GM21576 (cell line): Measurements from ENCODE around the gene NRXN3.

Experiments
- ATAC-seq: cut with Tn5 transposase; IDR thresholded peaks from one replicate; pipeline ENCODE4 v1.9.1; 2021; ENCODE audit warnings: mild to moderate bottlenecking, moderate library complexity; ENCODE audit not compliant: unreplicated experiment

The NRXN3 gene

DNA sequence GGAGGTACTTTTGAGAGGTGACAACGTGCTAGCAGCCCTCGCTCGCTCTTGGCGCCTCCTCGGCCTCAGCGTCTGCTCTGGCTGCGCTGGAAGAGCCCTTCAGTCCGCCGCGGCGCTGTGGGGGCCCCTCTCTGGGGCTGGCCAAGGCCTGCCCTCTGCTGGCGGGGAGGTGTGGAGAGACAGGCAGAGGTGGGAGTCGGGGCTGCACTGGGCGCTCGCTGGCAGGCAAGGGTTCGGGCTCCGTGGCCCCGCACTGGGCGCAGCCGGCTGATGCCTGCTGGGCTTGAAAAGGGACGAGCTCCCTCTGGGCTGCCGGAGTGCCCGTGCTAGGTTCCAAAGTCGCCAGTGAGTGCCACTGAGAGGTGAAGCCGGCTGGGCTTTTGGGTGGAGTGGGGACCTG, 1461.1 kb downstream of the NRXN3 start:
- ATAC-seq: no peak

DNA sequence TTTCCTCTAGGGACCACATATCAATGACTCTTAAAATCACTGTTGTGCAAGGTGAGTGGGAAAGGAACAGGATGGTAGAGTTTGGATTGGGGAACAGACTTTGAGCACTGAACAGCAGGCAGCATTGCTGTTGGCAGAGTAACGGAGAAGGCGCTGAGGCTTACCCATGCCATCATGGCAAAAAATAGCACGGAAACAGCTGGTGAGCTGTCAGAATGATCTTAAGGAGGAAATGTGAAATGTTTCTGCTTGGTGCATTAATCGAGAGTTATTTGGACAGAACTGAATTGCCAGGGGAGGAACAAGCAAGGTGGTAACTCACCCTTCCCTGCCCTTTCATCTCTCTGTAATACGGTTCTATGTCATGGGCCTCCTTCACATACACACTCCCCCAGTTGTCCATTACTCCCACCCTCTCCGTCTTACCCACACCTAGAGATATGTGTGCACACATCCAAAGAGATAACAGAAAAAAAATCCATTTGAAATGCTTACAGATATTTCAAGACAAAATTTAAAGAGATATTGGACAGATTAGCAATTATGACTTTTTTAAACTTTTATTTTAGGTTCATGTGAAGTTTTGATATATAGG, 1468.6 kb downstream of the NRXN3 start:
- ATAC-seq: no peak

DNA sequence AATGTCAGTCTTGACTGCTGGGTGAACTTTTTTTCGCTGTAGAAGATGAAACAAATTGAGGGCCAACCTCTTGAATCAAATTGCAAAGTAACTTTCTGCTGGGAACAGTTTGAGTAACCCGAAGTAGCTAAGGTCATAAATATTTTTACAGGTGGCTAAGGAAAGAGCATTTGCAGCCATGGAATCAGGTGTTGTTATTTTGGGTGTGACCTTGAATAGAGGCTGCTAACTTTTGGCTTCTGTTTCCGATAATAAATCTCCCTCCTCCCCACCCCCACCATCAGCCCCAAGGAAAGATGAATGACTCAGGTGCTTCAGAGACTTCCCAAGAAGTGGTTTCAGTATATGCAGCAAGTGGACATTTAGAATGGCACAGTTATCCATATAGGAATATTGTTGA, 1469.4 kb downstream of the NRXN3 start:
- ATAC-seq: no peak

DNA sequence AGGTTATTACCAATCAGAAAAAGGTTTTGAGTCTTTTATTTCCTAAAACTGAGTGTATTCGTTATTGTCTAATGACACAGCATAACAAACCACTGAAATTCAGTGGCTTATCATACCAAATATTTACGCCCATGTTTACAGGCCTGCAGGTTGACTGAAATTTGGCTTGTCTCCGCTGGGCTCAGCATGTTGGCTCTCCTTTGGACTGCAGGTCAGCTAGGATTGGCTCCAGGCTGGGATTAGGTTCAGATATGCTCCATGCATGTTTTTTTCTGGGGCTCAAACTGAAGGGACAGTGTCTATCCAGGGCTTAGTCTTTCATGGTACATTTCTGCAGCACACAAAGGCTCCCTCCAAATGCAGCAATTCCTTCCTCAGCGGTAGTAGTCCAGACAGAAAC, 1471.2 kb downstream of the NRXN3 start:
- ATAC-seq: no peak

DNA sequence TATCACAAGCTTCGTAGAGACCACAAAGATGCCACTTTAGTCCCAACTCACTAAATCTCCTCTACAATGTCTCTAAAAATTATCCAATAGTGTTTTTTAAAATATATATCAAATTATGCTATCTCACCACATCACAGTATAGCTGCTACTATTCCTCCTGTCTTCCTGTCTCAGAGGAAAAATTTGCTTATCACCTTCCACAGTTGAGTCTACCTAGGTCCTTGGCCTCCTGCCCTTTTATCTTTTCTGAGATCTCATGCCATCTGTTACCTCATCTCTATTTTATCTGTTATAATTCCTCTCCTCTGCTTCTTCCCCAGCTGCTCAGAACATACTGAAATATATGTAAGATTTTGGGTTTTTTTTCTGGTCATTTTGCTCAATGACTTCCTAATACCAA, 1473.0 kb downstream of the NRXN3 start:
- no peak for ATAC-seq

DNA sequence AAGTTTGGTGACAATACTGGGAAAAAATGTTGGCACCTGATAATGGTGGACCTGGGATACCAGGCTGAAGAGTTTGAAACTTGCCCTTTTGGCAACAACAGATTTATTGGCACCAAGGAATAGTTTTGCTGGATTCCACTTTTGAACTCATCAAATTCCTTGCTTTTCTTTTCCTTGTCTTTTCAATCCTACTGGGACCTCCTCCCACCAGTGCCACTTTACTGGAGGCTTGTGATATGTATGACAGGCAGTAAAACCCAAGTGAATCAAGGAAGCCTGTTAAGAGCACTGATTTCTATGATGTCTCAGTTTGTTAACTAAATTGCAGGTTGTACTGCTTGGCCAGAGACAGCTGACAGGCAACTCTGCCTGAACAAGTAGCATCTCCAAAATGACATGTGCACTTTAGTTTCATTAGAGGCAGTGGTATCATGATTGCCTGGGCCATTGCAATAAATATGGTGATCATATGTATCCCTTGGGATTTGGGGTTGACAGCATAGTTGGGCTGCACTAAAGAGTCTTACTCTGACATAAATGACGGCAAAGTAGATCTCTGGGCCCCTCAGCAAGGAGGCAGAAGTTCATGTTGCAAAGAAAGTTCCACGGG, 1475.7 kb downstream of the NRXN3 start:
- ATAC-seq: no peak

DNA sequence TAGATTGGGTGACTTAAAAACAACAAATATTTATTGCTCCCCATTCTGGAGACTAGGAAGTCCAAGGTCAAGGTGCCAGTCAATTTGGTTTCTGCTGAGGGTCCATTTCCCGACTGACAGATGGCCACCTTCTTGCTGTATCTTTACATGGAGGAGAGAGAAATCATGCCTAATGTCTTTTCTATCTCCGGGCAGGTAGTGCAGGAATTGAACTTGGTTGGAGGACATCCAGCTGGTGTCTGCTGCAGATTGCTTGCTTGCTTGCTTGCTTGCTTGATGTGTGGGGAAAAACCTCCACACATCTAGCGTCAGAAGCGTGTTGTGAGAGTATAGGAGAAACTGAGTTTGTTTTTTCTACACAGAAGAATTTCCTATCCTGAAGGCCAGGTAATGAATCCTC, 1479.7 kb downstream of the NRXN3 start:
- ATAC-seq: no peak

DNA sequence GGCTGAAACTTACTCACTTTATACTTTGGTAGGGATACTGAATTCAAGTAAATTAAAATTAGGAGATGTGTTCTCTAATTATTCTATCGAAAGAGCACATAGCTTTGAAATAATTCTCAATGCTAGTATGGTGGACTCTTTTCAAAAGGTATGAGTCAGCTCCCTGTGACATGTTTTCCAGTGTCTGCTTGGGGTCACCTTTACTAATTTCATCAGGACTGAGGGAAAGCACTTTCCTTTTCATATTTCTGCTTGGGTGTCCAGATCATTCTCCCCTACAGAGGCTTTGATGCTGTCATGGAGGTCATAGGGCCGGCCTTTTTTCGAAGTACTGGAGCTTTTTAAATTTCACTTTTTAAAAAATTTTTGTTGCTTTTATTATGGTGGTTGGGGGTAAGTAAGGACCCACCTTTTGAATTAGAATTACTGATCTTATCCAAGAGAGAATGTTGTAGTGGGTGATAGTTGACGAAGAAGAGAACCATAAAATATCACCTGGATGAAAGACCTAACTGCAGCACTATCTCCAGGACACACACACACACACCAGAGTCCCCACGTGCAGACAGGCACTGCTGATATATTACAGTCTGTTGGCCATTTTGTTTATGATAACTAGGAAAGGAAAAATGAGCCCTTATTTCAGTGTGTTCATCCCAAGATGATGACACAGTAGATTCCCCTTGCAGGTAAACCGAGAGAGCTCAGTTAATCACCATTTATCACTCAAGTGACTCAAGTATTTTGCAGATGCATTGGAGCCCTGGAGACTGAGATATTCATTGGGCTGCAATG, 1482.5 kb downstream of the NRXN3 start:
- no peak for ATAC-seq

DNA sequence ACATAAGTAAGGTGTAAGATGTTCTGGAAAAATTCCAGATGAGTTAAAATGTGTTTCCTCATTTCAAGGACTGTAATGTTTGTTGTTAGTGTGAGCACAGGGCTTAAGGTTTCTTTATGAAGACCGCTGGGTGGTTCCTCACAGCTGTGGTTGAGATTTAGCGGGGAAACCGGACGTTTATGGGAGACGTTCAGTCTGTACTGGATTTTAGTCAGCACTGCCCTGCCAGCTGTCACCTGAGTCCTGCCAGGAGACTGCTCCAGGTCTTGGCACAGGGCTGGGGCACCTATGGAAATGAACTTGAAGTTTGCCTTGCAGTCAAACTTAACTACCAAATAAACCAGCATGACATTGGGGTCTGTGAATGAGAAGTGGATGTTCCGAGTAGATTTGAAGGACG, 1485.9 kb downstream of the NRXN3 start:
- no peak for ATAC-seq

DNA sequence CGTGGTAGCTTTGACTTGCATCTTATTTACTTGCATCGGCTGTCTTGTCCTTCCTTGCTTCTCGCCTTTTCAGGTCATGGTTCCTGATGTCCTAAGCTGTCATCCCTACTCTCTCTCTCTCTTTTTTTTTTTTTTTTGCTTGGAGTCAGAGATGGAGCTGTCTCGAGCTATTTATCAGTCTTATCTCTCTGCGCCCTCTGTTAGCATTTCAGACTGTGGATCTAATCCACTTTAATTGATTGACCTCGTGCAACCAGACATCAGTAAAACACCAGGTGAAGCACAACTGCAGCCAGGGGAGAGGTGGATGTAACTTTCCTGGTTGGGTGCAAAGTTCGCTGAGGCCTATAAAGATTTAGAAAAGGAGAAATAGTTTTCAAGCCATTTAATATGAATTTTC, 1486.3 kb downstream of the NRXN3 start:
- ATAC-seq: no peak

DNA sequence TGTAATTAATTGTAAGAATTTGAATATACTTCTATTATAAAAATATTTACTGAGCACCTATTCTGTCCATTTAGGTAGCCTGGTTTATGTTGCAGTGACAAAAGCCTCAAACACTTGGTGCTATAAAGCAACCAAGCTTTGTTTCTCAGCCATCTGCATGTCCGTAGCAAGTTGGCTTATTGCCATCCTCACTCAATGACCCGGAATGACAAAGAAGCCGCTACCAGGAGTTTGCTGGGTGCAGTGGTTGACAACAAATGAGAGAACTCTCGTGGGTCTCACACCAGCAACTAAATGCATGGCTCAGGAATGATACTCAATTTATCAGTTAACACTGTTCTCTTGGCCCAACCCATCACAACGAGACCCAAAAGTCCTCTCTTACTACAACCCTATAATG, 1488.0 kb downstream of the NRXN3 start:
- no peak for ATAC-seq

DNA sequence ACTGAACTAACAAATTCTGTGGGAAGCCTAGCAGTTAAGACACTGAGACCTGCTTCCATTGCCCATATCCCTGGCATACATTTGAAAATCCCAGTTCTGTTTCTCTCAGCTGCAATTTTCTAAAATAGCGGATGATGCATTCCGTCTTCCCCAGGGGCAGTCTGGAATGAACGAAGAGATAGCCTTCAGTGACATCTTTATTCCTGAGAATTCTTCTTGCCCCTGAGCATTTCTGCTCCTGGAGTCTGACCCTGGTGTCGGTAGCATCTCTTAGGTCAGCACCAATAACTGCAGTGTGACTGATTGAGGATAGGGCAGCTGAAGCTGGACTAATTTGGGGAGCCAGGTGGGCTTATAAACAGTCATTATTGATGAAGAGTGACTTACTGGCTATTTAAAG, 1488.6 kb downstream of the NRXN3 start:
- no peak for ATAC-seq

DNA sequence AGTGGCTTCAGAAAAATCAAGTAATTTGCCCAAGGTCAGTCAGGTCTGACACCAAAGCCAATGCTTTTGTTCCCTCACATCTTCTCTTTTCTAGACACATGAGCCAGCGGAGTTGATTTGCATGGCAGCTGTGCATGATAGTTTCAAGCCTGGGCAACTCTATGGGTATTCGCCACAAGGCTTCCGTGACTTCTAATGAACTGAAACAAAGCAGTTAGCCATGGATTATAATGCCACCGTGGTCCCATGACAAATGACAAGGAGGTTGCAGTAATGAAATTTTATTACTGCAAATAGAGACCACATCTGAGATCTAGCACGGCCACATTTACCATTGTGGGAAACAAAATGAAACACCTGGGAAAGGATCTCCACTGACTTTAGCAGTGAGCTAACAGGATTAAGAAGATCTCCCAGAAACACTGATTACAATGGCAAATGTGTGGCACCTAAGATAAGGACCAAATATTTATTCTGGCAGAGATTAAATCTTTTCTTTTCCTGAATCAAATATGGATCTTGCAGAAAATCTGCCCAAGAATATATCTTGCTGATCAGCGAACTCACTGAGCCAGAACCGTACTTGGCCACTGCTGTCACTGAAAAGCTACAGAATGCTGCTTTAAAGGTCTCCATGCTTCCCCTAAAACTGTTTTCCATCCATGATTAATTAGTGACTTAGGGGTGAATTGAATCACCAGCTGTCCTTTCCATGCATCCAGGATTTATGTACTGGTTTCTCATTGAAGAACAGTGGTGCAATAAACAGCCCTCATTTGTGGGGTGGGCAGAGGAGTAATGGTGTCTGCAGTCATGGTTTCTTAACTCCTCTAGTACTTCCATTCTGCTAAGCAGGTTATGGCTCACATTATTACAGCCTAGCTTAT, 1490.1 kb downstream of the NRXN3 start:
- no peak for ATAC-seq

DNA sequence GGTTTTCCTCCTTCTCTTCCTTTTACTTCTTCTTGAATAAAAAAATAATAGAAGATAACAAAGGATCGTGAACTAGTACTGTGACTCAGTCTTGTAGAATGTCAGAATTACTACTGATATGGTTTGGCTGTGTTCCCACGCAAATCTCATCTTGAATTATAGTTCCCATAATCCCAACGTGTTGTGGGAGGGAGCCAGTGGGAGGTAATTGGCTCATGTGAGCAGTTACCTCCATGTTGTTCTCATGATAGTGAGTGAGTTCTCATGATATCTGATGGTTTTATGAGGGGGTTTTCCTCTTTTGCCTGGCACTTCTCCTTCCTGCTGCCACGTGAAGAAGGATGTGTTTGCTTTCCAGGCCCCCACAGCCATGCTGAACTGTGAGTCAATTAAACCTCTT, 1491.6 kb downstream of the NRXN3 start:
- ATAC-seq: no peak

DNA sequence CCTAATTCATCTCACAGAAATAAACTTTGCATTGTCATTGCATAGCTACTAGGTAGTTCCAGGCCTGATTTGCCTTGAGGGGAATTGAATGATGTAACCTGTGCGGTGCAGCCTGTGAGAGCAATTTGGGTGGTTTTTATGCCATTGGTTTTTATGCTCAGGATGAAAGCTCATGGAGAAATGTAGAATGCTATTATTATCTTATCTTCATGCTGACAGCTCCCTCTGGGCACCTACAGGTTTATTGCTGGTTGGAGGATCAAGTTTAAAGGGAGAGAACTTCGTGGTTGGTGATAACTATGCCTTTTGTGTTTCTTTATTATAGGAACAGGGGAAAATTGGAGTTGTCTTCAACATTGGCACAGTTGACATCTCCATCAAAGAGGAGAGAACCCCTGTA, 1493.3 kb downstream of the NRXN3 start:
- no peak for ATAC-seq

DNA sequence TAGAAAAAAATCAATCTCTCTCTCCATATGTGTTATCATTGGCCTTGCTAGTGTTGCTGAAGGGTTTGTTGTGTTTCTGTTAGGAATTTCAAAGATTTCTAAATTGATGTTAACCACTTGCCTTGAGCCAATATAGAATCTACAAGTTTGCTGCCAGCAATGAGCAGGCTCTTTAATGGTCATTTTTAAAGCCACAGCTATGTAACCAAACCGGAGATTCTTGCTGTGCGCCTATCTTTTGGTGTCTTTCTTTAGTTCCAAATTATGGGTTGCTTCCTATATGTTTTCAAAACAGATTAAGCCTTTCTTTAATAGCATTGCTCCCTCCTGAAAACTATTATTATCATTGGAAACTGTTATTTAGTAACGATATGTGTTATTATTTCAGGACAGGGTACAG, 1495.4 kb downstream of the NRXN3 start:
- ATAC-seq: no peak

DNA sequence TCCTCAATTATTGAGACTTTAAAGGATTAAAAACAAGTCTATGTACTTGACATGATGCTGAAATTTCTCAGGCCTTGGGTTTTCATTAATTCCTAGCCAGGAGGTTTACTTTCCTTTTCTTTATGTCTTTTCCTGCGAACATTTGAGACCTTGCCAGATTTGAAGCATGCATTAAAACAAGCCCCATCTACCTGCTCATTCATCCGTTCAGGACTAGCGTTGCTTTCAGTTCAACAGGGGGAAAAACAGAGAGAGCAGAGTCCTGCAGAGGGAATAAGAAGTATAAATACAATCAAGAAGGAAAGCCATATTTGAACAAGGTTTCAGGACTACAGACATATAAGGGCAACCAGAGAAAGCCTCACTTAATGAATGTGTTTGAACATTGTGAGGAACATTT, 1498.8 kb downstream of the NRXN3 start:
- no peak for ATAC-seq

DNA sequence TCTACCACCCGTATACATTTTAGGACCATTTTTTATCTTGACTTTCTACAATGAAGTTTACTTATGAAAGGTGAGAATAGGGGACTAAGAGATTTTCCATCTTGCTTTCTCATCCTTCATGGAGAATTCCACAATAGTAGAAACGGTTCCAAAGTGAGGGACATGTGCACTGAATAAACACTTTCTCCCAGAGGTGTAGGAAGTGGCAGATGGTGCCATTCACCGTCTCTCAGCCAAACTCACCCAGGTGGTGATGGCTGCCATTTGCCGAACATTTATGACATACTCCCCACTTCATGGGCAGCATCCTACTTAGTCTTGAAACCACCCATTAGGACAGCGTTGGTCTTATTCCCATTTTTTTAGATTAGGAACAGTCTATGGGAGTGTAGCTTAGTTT, 1500.6 kb downstream of the NRXN3 start:
- ATAC-seq: no peak

DNA sequence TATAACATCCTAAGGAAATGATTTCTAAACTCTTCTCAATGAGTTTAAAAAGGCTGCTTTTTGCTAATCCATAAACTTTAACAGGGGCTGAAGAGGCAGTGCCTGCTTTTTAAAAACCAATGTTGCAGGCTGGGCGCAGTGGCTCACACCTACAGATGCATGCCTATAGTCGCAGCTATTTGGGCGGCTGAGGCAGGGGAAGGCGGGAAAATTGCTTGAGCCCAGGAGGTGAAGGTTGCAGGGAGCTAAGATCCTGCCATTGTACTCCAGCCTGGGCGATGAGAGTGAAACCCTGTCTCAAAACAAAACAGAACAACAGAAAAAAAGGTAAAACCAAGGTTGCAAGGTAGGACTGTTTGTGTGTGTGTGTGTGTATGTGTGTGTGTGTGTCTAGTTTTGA, 1509.9 kb downstream of the NRXN3 start:
- ATAC-seq: no peak

DNA sequence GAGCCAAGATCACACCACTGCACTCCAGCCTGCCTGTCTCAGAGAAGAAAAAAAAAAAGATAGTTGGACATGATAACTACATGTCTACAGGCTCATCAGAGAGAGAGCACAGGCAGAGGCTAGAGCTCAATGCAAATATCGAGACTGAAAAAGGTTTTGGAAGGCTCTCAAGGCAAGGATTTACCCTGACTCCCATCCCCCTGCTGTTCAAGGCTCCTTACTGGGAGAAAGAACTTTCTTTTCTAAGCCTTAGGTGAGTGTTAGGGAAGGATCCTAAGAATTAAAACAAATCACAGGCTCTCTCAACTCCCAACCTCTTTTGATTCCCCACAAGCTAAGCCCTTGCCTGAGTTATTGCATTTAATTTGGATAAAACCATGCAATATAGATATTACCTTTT, 1516.0 kb downstream of the NRXN3 start:
- ATAC-seq: no peak

DNA sequence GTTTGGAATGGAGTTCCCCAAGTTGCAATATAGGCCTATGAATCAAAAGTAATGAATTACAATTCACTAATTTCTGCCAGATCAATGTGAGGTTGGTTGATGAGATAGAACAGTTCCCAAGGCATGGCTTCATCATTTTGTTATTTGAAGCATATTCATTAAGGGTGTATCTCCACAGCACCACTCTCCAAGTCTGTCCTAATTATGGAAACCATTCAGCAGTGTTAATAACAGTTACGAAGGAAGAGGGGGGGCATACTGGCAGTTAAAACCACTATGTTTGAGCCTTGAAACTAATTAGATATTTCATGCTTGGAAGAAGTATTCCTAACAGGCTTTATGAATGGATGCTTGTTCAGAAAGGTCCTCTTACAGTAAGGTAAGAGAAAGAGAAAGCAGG, 1520.8 kb downstream of the NRXN3 start:
- ATAC-seq: no peak

DNA sequence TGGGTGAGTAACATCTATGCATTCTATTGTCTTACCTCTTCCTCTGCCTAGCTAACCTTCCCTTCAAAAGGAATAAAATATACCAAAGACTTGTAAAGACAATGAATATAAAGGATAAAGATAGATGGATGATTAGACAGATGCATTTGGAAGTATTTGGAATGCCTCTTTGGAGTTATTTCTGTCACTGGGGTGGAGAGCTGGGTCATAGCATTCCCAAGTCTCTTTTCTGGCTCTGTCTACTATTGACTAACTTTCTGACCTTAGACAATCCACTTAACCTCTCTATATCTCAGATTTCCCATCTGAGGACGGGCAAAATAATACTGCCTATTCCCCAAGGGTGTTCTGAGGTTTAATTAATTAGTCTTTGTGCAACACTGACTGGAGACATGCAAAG, 1523.8 kb downstream of the NRXN3 start:
- ATAC-seq: no peak
